Measurements from ENCODE around the gene ANTXR2. TPM values are rescaled to one million over a fixed set of nuclear protein-coding genes. Genes with fewer than 3 reads are reported as not detected.

The ANTXR2 gene
- total RNA-seq, 2 donors from 2014 or later = 47.4 to 121 TPM

DNA sequence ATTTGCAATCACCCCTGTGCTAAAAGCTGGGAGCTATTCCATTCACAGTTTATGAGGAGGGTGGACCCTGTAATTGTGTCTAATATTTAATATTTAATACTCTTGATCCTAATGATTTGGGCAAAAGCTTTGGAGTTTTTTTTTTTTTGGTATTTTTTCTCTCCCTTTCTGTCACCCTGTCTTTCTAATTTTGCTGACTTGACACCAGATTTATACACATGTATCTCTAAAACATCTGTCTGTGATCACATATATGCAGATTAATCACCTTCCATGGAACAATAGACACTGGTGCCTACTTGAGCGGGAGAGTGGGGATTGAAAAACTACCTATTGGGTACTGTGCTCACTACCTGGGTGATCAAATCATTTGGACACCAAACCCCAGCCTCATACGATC lies 18.7 kb upstream of the ANTXR2 start:
- DNase-seq = no peak
- Histone ChIP-seq H3K4me1 (no peaks in the 10 kb centered on the region), H3K27ac (no peak overlapping the region), H3K9me3 (no peaks in the 10 kb centered on the region), H3K27me3 (no peaks in the 10 kb centered on the region), H3K9ac (ENCODE audit: low read depth in 2 of 2, low read length in 2 of 2) (no peak overlapping the region), H3K36me3 (no peaks in the 10 kb centered on the region), H3K4me3 (no peak overlapping the region)
- TF ChIP-seq, protein P1, sequence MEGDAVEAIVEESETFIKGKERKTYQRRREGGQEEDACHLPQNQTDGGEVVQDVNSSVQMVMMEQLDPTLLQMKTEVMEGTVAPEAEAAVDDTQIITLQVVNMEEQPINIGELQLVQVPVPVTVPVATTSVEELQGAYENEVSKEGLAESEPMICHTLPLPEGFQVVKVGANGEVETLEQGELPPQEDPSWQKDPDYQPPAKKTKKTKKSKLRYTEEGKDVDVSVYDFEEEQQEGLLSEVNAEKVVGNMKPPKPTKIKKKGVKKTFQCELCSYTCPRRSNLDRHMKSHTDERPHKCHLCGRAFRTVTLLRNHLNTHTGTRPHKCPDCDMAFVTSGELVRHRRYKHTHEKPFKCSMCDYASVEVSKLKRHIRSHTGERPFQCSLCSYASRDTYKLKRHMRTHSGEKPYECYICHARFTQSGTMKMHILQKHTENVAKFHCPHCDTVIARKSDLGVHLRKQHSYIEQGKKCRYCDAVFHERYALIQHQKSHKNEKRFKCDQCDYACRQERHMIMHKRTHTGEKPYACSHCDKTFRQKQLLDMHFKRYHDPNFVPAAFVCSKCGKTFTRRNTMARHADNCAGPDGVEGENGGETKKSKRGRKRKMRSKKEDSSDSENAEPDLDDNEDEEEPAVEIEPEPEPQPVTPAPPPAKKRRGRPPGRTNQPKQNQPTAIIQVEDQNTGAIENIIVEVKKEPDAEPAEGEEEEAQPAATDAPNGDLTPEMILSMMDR (IDR thresholded peaks at IDR 0.05) = no peak
- intact Hi-C loops (cut with DNase I) = no loop called here

DNA sequence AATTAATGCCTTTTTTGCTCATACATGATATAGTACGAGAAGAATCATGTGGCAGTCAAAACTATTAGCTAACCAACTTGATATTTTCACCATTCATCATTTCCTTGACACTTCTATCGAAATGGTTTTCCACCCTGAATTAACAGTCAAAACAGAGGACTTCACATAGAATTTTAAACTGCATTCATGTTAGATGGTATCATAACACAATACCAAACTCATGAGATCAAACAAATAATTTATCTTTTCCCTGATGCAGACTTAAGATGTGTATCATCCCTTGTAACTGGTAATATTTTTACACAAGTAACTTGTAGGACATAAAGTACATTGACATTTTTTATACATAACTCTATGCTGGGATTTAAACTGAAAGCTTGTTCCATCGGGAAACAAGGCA lies 18.2 kb upstream of the ANTXR2 start:
- H3K36me3 ChIP-seq = no peaks in the 10 kb centered on the region
- no peaks in the 10 kb centered on the region for H3K9me3 ChIP-seq
- H3K27me3 ChIP-seq = no peaks in the 10 kb centered on the region
- DNase-seq = no peak
- TF ChIP-seq, protein P1 (IDR thresholded peaks at IDR 0.05) = no peak
- H3K27ac ChIP-seq = no peak overlapping the region
- intact Hi-C loops (cut with DNase I) = no loop called here
- no peak overlapping the region for H3K9ac ChIP-seq (ENCODE audit: low read depth in 2 of 2, low read length in 2 of 2)
- no peak overlapping the region for H3K4me3 ChIP-seq
- H3K4me1 ChIP-seq = no peaks in the 10 kb centered on the region

DNA sequence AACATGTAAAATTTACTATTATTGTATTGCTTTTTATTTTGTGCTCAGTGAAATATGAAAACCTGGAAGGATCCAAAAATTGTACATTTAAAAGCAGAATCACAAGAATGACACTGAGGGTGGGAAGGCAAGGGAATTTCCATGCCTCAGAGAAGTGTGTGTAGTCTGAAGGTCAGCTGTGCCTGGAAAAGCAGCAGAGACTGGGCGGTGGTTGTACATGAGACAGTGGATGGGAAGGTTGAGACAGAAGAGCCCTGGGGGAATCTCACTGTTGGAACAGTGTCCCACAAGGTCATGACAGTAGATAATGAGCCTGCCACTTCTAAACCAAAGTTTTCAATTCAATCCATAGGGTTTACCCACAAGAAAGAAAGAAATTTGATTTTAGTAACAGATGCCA lies 17.1 kb upstream of the ANTXR2 start:
- DNase-seq = no peak

GRCh38 chr4:80088471-80088870 lies 15.4 kb upstream of the ANTXR2 start:
- no peaks in the 10 kb centered on the region for H3K36me3 ChIP-seq
- no peak overlapping the region for H3K4me3 ChIP-seq
- H3K27ac ChIP-seq = no peak overlapping the region
- TF ChIP-seq, protein P1 (IDR thresholded peaks at IDR 0.05) = no peak
- H3K9ac ChIP-seq (ENCODE audit: low read depth in 2 of 2, low read length in 2 of 2) = no peak overlapping the region
- H3K4me1 ChIP-seq = no peaks in the 10 kb centered on the region
- intact Hi-C loops (cut with DNase I) = no loop called here
- DNase-seq = no peak
- no peaks in the 10 kb centered on the region for H3K27me3 ChIP-seq
- no peaks in the 10 kb centered on the region for H3K9me3 ChIP-seq

More for the DNA sequence above, 17.1 kb upstream of the ANTXR2 start:
- Histone ChIP-seq H3K36me3 (no peaks in the 10 kb centered on the region), H3K27ac (no peak overlapping the region), H3K4me1 (no peaks in the 10 kb centered on the region), H3K27me3 (no peaks in the 10 kb centered on the region), H3K9me3 (no peaks in the 10 kb centered on the region), H3K4me3 (no peak overlapping the region), H3K9ac (ENCODE audit: low read depth in 2 of 2, low read length in 2 of 2) (no peak overlapping the region)
- TF ChIP-seq, protein P1 (IDR thresholded peaks at IDR 0.05) = no peak
- intact Hi-C loops (cut with DNase I) = no loop called here

- no peaks in the 10 kb centered on the region for H3K27me3 ChIP-seq
These were observed 13.3 kb upstream of the ANTXR2 start for GRCh38 chr4:80086296-80086695.

More at GRCh38 chr4:80086296-80086695, 13.3 kb upstream of the ANTXR2 start:
- Histone ChIP-seq H3K9me3 (no peaks in the 10 kb centered on the region), H3K27ac (no peak overlapping the region), H3K4me3 (no peak overlapping the region), H3K9ac (ENCODE audit: low read depth in 2 of 2, low read length in 2 of 2) (no peak overlapping the region), H3K36me3 (no peaks in the 10 kb centered on the region), H3K4me1 (no peaks in the 10 kb centered on the region)
- TF ChIP-seq, protein P1 (IDR thresholded peaks at IDR 0.05) = no peak
- intact Hi-C loops (cut with DNase I) = no loop called here
- DNase-seq = no peak

Measured in colonic mucosa (tissue), 4 donors.